ENCODE results near the gene XK.
A peak's percentile ranks its signal among the peaks of the same experiment; 100 is the strongest.

XK gene

GRCh38 chrX:37679230-37679629, 6.4 kb upstream of the XK start:
- no peak for DNase-seq (ENCODE audit: low read depth in 2 of 2)

GRCh38 chrX:37679888-37680287, 5.7 kb upstream of the XK start:
- DNase-seq (ENCODE audit: low read depth in 2 of 2), result no peak

- no peak for DNase-seq (ENCODE audit: low read depth in 2 of 2)
Measured at GRCh38 chrX:37684426-37684825, 1.2 kb upstream of the XK start.

- no peak for DNase-seq (ENCODE audit: low read depth in 2 of 2)
Measured at GRCh38 chrX:37684973-37685372, 618 bp upstream of the XK start.

GRCh38 chrX:37686369-37686995, 891 bp downstream of the XK start:
- no peak for DNase-seq (ENCODE audit: low read depth in 2 of 2)

- DNase-seq (ENCODE audit: low read depth in 2 of 2), result no peak
Measured at GRCh38 chrX:37686996-37687395, 1.4 kb downstream of the XK start.

GRCh38 chrX:37690119-37690518, 4.5 kb downstream of the XK start:
- DNase-seq (ENCODE audit: low read depth in 2 of 2), result no peak

GRCh38 chrX:37692918-37693317, 7.3 kb downstream of the XK start:
- DNase-seq (ENCODE audit: low read depth in 2 of 2), result no peak

- DNase-seq (ENCODE audit: low read depth in 2 of 2), result no peak
Measured at GRCh38 chrX:37697169-37697760, 11.7 kb downstream of the XK start.

- no peak for DNase-seq (ENCODE audit: low read depth in 2 of 2)
Measured at GRCh38 chrX:37701588-37701987, 16.0 kb downstream of the XK start.

GRCh38 chrX:37711991-37712390, 26.4 kb downstream of the XK start:
- no peak for DNase-seq (ENCODE audit: low read depth in 2 of 2)

- no peak for DNase-seq (ENCODE audit: low read depth in 2 of 2)
Measured at GRCh38 chrX:37712458-37712857, 26.9 kb downstream of the XK start.

GRCh38 chrX:37714479-37714878, 28.9 kb downstream of the XK start:
- DNase-seq (ENCODE audit: low read depth in 2 of 2), result no peak

- DNase-seq (ENCODE audit: low read depth in 2 of 2), result no peak
Measured at GRCh38 chrX:37716602-37717001, 31.0 kb downstream of the XK start.

- DNase-seq (ENCODE audit: low read depth in 2 of 2), result no peak
Measured at GRCh38 chrX:37717708-37718107, 32.1 kb downstream of the XK start.

- DNase-seq (ENCODE audit: low read depth in 2 of 2), result no peak
Measured at GRCh38 chrX:37722595-37722994, 37.0 kb downstream of the XK start.

GRCh38 chrX:37726346-37726745, 40.8 kb downstream of the XK start:
- no peak for DNase-seq (ENCODE audit: low read depth in 2 of 2)

GRCh38 chrX:37745354-37745753, 59.8 kb downstream of the XK start:
- DNase-seq (ENCODE audit: low read depth in 2 of 2), result peak; percentile 55 to 64

- no peak for DNase-seq (ENCODE audit: low read depth in 2 of 2)
Measured at GRCh38 chrX:37745835-37746217, 60.2 kb downstream of the XK start.

- peak; percentile 13 to 27 for DNase-seq (ENCODE audit: low read depth in 2 of 2)
Measured at GRCh38 chrX:37746218-37746941, 60.8 kb downstream of the XK start.

- DNase-seq (ENCODE audit: low read depth in 2 of 2), result no peak
Measured at GRCh38 chrX:37746951-37747350, 61.4 kb downstream of the XK start.

- no peak for DNase-seq (ENCODE audit: low read depth in 2 of 2)
Measured at GRCh38 chrX:37752281-37752680, 66.7 kb downstream of the XK start.

- DNase-seq (ENCODE audit: low read depth in 2 of 2), result no peak
Measured at GRCh38 chrX:37752936-37753335, 67.3 kb downstream of the XK start.
